ENCODE data around the gene KDM1B.
A peak's percentile ranks its signal among the peaks of the same experiment; 100 is the strongest.
"Not testable (repeated sequence)": the region's sequence is repeated elsewhere in the genome, so short reads cannot be mapped to it uniquely, and the experiment has no call there.

The KDM1B gene

GRCh38 chr6:18151391-18151790, 3.8 kb upstream of the KDM1B start:
- DNase-seq = not testable (repeated sequence)

GRCh38 chr6:18151801-18152200, 3.4 kb upstream of the KDM1B start:
- no peak for DNase-seq

GRCh38 chr6:18153311-18153703, 1.9 kb upstream of the KDM1B start:
- DNase-seq = no peak

- no peak for DNase-seq
Observed at GRCh38 chr6:18154507-18155149, 594 bp upstream of the KDM1B start, which contains the start of gene TPMT. TPMT (minus strand) TSS chr6:18155077; CDS start chr6:18149127, 5,950 bp downstream.

- DNase-seq = peak; percentile 81
Observed at GRCh38 chr6:18155864-18156421, 721 bp downstream of the KDM1B start.

GRCh38 chr6:18160911-18161310, 5.7 kb downstream of the KDM1B start:
- DNase-seq = no peak

GRCh38 chr6:18161431-18161830, 6.2 kb downstream of the KDM1B start:
- no peak for DNase-seq

GRCh38 chr6:18162401-18162800, 7.2 kb downstream of the KDM1B start:
- DNase-seq = no peak

GRCh38 chr6:18165751-18166150, 10.5 kb downstream of the KDM1B start:
- no peak for DNase-seq

- DNase-seq = no peak
Observed at GRCh38 chr6:18166312-18167036, 11.3 kb downstream of the KDM1B start.

- no peak for DNase-seq
Observed at GRCh38 chr6:18168264-18168663, 13.0 kb downstream of the KDM1B start.

GRCh38 chr6:18171871-18172270, 16.6 kb downstream of the KDM1B start:
- DNase-seq = no peak

- DNase-seq = not testable (repeated sequence)
Observed at GRCh38 chr6:18176198-18176597, 21.0 kb downstream of the KDM1B start.

- DNase-seq = no peak
Observed at GRCh38 chr6:18177286-18177965, 22.2 kb downstream of the KDM1B start.

- DNase-seq = no peak
Observed at GRCh38 chr6:18178960-18179615, 23.9 kb downstream of the KDM1B start.

GRCh38 chr6:18179770-18180356, 24.6 kb downstream of the KDM1B start:
- no peak for DNase-seq

- no peak for DNase-seq
Observed at GRCh38 chr6:18182568-18182967, 27.3 kb downstream of the KDM1B start.

GRCh38 chr6:18183766-18184165, 28.5 kb downstream of the KDM1B start:
- no peak for DNase-seq

GRCh38 chr6:18185624-18186023, 30.4 kb downstream of the KDM1B start:
- no peak for DNase-seq

GRCh38 chr6:18186033-18186432, 30.8 kb downstream of the KDM1B start:
- no peak for DNase-seq

GRCh38 chr6:18186540-18187250, 31.5 kb downstream of the KDM1B start:
- DNase-seq = no peak

GRCh38 chr6:18187701-18188100, 32.5 kb downstream of the KDM1B start:
- no peak for DNase-seq

Measured in activated CD8-positive, alpha-beta memory T cell treated with anti-CD3 and anti-CD28 coated beads for 24 hours (primary cell).